ENCODE measurements around the gene DDRGK1.
A peak's percentile ranks its signal among the peaks of the same experiment; 100 is the strongest.

DDRGK1 gene

GRCh38 chr20:3168079-3168828 lies 36.2 kb downstream of the DDRGK1 start:
- TF ChIP-seq JUND (IDR thresholded peaks at IDR 0.05; ENCODE audit: low read depth), result no peak
- peak; percentile 73 to 85 for DNase-seq (ENCODE audit: low read depth in 1 of 2, low spot score in 1 of 2)
- in situ Hi-C loops (cut with HindIII; ENCODE audit: low pct_unique_long_range_greater_than_20kb, low sequenced_read_pairs), result no loop called here

- TF ChIP-seq JUND (IDR thresholded peaks at IDR 0.05; ENCODE audit: low read depth), result no peak
- in situ Hi-C loops (cut with HindIII; ENCODE audit: low pct_unique_long_range_greater_than_20kb, low sequenced_read_pairs), result no loop called here
- DNase-seq (ENCODE audit: low read depth in 1 of 2, low spot score in 1 of 2), result no peak
Measured at GRCh38 chr20:3167738-3168078, 36.8 kb downstream of the DDRGK1 start.

GRCh38 chr20:3166913-3167342 lies 37.6 kb downstream of the DDRGK1 start:
- no peak for DNase-seq (ENCODE audit: low read depth in 1 of 2, low spot score in 1 of 2)
- no peak for TF ChIP-seq JUND (IDR thresholded peaks at IDR 0.05; ENCODE audit: low read depth)
- in situ Hi-C loops (cut with HindIII; ENCODE audit: low pct_unique_long_range_greater_than_20kb, low sequenced_read_pairs), result no loop called here

GRCh38 chr20:3166338-3166912 lies 38.1 kb downstream of the DDRGK1 start:
- TF ChIP-seq JUND (IDR thresholded peaks at IDR 0.05; ENCODE audit: low read depth), result no peak
- DNase-seq (ENCODE audit: low read depth in 1 of 2, low spot score in 1 of 2), result no peak
- in situ Hi-C loops (cut with HindIII; ENCODE audit: low pct_unique_long_range_greater_than_20kb, low sequenced_read_pairs), result no loop called here

- no peak for TF ChIP-seq JUND (IDR thresholded peaks at IDR 0.05; ENCODE audit: low read depth)
- in situ Hi-C loops (cut with HindIII; ENCODE audit: low pct_unique_long_range_greater_than_20kb, low sequenced_read_pairs), result no loop called here
- DNase-seq (ENCODE audit: low read depth in 1 of 2, low spot score in 1 of 2), result no peak
Measured at GRCh38 chr20:3165473-3166337, 38.8 kb downstream of the DDRGK1 start.

GRCh38 chr20:3164763-3165410 lies 39.6 kb downstream of the DDRGK1 start:
- DNase-seq (ENCODE audit: low read depth in 1 of 2, low spot score in 1 of 2), result no peak
- in situ Hi-C loops (cut with HindIII; ENCODE audit: low pct_unique_long_range_greater_than_20kb, low sequenced_read_pairs), result no loop called here
- TF ChIP-seq JUND (IDR thresholded peaks at IDR 0.05; ENCODE audit: low read depth), result no peak

- no peak for DNase-seq (ENCODE audit: low read depth in 1 of 2, low spot score in 1 of 2)
- in situ Hi-C loops (cut with HindIII; ENCODE audit: low pct_unique_long_range_greater_than_20kb, low sequenced_read_pairs), result no loop called here
- TF ChIP-seq JUND (IDR thresholded peaks at IDR 0.05; ENCODE audit: low read depth), result no peak
Measured at GRCh38 chr20:3164043-3164762, 40.3 kb downstream of the DDRGK1 start.

GRCh38 chr20:3163099-3164042 lies 41.1 kb downstream of the DDRGK1 start:
- TF ChIP-seq JUND (IDR thresholded peaks at IDR 0.05; ENCODE audit: low read depth), result no peak
- in situ Hi-C loops (cut with HindIII; ENCODE audit: low pct_unique_long_range_greater_than_20kb, low sequenced_read_pairs), result no loop called here
- no peak for DNase-seq (ENCODE audit: low read depth in 1 of 2, low spot score in 1 of 2)

GRCh38 chr20:3162080-3162611 lies 42.3 kb downstream of the DDRGK1 start:
- DNase-seq (ENCODE audit: low read depth in 1 of 2, low spot score in 1 of 2), result no peak
- no peak for TF ChIP-seq JUND (IDR thresholded peaks at IDR 0.05; ENCODE audit: low read depth)
- in situ Hi-C loops (cut with HindIII; ENCODE audit: low pct_unique_long_range_greater_than_20kb, low sequenced_read_pairs), result no loop called here

- DNase-seq (ENCODE audit: low read depth in 1 of 2, low spot score in 1 of 2), result no peak
- in situ Hi-C loops (cut with HindIII; ENCODE audit: low pct_unique_long_range_greater_than_20kb, low sequenced_read_pairs), result no loop called here
- no peak for TF ChIP-seq JUND (IDR thresholded peaks at IDR 0.05; ENCODE audit: low read depth)
Measured at GRCh38 chr20:3161316-3162079, 43.0 kb downstream of the DDRGK1 start.
